NCI-H446 (cell line): ENCODE data around the gene LRFN4.

ENCODE experiments used
- DNase-seq, 2 experiments: peaks; one replicate each; lab custom pipeline; 2025; lab: John Stamatoyannopoulos, UW

Gene LRFN4

DNA sequence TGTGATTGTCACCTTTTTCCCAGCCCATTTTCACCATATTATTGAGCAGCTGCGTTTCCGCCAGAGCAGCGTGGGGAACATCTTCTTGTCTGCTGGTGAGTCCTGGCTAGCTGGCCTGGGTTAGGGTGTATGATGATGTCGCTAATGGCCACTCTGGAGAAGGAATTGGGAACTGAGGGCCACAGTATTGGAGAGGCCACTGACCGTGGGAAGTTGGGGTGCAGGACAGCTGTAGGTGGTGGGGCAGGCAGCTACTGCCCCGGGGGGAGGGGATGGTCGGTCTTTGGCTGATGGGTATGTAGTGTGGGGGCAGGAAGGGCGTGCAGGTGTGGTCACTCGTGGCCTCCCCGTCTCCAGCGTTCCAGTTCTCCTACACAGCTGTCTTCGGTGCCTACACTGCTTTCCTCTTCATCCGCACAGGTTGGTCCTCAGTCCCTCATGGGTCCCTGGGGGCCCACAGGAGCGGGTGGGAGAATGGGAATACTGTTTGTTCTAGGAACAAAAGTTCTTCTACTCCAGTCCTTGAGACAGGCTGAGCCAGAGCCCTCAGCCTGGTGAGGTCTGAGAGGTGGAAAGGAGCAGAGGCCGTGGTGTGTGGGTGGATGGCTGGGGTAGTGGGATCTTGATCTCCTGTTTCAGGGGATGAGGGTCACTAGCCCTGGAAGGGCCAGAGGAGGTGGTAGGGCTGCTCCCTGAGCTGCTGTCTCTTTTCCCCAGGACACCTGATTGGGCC is 11.6 kb upstream of the LRFN4 start:
- no peak for DNase-seq

DNA sequence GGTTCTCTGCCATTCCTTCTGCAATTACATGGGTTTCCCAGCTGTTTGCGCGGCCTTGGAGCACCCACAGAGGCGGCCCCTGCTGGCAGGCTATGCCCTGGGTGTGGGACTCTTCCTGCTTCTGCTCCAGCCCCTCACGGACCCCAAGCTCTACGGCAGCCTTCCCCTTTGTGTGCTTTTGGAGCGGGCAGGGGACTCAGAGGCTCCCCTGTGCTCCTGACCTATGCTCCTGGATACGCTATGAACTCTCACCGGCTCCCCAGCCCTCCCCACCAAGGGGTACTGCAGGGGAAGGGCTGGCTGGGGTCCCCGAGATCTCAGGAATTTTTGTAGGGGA is 11.0 kb upstream of the LRFN4 start:
- DNase-seq = no peak

DNA sequence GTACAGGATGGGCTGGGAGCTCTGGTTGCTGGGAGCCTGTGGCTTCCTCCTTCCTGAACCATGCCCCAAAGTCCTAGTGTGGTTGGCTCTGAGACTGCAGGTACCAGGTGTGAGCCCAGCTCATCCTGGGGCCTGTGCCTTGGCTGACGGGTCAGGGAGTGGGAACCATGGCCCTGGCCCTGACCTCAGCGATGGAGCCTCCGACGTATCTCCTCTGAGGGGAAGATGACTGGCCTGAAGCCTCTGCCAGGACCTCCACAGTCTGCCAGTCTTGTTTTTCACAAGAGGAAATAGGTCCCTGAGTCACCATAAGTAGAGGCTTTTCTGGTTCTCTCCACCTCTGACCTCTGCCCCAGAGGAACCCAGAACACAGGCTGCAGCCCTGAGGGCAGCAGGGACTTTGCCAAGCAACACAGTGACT is 10.2 kb upstream of the LRFN4 start:
- no peak for DNase-seq

DNA sequence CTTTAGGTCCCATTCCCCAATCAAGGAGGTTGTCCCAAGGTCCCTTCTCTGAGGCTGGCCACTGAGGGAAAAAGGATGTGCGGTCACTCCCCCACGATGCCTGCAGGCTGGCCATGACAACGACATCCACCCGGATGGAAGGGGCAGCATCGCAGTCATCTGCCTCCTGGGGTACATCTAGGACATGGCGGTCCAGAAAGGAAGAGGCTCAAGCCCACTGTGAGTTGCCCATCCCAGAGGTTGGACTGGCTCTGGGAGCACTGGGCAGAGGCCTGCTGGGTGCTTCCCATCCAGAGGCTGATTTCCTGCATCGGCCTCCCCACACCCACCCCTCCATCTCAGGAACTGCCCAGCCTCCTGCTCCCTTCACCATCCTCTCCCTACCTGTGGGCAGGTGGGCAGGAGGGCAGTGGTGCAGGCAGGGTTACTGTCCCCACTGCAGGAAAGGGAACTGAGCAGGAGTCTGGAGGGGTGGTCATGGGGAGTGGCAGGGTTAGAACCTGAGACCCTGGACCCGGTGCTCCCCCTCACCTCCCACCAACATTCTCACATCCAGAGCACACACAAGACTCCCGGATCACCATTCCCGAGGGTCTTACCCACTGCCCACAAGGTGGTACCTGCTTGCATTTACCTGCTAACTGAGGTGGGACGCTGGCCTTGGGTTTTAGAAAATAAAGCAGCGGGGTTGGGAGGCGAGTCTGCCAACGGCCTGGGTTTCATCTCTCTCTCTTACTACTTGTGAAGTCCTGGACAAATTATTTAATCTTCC is 9.2 kb upstream of the LRFN4 start:
- DNase-seq = no peak

DNA sequence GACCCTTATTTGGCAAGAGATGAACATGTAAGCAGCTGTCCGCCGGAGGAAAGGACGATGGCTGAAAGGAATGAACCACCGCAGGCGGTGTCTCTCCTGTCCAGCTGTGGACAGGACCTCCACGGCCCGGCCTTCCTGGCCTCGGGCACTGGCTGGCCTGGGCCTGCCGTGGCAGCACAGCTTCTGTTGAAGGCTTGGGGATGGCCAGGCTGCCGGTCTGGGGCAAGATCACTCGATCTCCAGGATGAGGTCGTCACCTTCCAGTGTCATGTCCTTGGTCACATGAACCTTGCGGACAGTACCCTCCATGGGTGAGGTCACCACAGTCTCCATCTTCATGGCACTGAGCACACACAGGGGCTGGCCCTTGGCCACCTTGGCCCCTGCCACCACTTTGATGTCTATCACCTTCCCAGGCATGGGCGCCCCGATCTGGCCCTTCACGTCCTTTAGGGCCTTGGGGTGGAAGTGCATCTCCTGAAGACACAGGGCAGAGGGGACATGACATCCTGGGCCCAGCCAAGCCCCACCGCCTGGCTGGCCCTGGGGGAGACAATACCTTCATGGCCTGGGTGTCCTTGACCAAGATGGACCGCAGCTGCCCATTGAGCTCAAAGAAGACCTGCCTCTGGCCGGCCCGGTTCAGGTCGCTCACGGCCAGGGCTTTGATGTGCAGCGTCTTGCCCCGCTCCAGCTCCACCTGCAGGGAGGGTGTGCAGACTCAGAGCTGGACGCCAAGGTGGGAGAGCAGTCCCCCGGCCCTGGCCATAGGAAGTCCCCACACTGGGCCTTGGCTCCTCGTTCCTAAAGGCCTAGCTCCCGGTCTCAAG is 8.0 kb upstream of the LRFN4 start:
- no peak for DNase-seq

DNA sequence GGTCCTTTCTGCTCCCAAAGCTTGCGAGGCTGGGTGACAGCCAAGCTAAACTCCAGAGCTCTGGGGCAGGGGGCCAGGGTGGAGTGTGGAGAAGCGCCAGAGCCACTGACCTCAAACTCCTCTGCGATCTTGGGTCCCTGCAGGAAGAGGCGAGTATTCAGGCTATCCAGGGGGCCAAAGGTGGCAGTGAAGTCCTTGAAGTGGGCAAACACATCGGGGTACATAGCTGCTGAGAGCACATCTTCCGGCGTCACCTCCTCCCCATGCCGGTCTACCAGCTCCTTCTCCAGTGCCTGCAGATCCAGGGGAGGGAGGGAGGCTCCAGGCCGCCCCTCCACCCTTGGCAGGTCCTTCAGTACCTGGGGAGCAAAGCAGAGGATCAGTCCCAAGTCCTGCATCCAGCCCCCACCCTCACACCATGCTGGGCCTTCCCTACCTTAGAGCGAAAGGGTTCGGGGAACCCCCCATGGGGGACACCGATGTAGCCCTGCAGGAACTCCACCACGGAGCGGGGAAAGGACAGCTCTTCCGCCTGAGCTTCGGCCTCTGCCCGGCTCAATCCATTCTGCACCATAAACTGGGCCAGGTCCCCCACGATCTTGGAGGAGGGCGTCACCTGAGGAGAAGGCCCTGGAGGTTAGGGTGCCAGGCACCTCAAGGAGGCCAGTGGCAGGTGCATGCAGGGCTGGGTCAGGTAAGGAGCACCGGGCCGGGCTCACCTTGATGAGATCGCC is 7.2 kb upstream of the LRFN4 start:
- DNase-seq = no peak

DNA sequence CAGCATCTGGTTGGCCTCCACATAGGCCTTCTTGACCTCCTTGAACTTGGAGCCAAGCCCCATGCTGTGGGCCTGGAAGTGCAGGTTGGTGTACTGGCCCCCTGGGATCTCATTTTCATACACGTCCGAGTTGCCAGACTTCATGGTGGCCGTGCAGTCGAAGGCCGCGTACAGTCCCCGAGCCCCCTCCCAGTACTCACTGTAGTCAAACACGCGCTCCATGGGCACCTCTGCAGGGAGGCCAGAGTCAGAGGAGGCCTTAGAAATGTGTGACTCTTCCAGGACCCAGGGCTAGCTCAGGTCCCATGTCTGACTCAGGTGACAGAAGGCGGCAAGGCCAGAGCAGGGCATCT is 6.7 kb upstream of the LRFN4 start:
- DNase-seq = no peak

DNA sequence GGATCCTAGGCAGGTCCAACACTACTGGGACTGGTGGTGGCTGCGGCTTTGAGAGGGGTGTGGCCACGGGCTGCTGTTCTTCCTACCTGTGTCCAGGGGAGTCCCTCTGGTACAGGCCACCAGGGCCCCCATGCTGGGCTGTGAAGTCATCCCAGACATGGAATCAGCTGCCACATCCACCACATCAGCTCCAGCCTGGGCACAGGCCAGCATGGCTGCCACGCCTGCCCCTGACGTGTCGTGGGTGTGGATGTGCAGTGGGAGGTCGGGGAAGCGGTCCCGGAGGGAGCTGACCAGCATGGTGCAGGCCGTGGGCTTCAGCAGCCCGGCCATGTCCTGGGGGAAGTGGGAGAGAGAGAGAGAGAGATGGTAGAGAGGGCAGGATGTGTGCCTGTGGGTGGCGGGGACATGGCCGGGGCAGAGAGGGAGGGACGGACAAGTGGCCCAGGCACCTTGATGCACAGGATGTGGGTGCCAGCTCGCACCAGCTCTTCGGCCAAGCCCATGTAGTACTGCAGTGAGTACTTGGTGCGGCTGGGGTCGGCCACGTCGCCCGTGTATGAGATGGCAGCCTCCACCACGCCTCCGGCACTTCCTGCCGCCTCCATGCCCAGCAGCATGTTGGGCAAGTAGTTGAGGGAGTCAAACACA is 6.2 kb upstream of the LRFN4 start:
- no peak for DNase-seq

DNA sequence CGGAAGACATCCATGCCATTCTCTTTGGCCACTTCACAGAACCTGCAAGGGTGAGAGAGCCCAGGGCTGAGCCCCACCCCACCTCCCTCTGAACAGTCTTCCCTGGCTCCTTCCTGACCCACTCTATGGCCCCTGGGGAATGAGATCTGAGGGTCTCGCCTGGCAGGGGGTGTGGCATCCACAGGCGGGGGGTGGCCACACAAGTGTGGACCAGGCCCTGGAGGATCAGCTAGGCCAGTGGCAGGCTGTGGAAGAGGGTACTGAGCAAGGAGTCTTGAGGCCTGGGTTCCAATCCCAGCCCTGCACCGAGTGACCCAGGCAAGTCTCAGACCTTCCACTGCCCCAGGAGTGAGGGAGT is 5.6 kb upstream of the LRFN4 start:
- no peak for DNase-seq

DNA sequence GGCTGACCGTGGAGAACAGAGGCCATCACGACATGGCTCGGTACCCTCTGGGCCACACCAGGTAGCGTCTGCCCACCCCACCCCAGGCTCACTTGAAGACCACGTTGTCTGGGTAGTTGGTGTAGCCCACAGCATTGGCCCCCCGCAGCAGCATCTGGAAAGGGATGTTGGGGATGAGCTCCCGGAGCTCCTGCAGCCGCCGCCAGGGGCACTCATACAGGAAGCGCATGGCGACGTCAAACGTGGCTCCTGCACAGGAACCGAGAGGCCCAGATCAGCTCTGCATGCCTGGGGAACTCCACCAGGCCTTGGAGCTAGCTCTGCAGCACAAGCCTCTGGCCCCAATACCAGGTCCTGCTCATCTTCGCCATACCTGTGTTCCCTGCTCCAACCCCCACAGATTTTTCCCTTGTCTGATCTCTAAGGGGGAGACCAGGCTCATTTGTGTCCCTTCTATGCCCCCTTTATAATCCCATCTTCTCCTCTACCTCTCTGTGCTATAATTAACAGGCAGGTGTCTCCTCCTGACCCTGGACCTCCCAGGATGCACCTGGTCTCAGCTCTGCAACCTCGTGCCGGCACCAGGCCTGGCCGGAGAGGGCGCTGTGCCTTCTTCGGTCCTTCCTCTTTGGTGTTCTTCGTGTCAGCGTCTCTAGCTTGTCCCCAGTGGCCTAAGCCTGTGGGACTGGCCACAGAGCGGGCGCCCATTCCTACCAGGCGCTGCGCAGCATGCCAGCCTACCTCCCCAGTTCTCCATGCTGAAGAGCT is 5.0 kb upstream of the LRFN4 start:
- DNase-seq = no peak

DNA sequence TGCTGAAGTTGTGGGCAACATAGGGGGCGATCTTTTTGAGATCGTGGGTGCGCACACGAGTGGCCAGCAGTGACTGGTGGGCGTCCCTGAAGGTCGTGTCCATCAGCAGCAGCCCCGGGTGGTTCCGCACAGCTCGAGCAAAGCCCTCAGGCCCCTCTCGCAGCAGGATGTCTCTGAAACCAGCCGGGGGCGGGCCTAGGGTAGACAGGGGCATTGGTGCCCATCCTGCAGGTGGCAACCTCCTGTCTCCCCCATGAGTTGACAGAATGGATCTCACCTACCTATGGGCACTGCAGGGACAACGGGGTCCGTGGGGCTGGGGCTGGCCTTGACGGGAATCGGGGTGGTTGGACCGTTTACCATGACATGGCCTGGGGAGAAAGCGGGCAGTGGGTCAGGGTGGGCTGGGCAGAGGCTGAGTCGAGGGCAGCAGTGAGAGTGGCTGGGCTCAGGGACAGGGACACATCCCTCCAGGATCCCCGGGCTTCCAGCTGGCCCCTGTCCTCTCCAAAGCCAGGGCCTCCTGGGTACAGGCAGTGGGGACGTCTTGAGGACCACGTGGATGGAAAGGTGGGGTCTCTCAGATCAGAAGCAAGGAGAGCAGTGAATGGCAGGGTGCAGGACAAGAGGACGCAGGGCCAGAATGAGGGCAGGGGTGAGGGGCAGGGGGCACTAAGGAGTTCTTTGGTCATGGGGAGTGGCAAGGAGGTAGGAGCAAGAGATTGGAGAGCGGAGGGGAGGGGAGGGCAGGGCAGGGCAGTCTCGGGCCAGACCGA is 4.2 kb upstream of the LRFN4 start:
- DNase-seq = no peak

DNA sequence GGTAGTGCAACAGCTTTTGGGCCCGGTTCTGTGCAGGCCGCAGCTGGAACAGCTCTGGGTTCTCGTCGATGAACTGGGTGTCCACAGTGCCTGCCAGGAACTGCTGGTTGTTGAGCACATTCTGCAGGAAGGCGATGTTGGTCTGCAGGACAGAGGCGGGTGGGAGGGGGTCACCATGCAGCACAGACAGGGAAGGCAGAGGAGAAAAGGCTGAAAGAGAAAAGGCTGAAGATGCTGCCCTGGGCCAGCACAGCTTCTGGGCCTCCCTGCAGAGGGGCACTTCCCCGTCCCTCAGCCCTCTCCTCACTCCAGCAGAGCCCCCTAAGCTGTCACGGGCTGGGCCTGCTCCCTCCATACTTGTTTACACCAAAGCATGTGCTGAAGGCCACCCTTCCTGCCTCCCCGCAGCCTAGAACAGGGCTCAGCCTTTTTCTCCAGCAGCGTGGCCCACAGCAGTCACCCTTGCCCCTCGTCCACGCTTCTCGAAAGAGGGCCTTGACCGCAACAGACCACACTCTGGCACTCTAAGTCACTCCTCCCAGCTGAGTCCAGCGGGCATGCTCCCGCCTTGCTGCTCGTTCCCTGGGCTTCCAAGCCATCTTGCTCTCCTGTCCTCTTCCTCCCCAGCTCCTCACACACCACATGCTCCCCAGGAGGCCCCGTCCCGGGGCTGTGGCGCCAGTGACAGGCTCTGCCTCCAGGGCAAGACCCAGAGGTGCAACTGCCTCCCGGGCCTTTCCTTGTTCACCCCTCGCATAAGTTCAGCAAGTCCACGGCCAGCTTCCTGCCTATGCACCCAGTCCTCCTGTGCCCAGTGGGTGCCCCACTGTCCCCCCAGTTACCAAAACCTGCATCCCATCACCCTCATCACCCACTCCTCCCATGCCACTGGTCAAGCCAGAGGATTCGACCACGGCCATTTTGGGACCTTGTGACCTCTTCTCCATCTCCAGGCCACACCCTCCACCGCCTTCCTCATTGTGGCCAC is 3.3 kb upstream of the LRFN4 start:
- no peak for DNase-seq

DNA sequence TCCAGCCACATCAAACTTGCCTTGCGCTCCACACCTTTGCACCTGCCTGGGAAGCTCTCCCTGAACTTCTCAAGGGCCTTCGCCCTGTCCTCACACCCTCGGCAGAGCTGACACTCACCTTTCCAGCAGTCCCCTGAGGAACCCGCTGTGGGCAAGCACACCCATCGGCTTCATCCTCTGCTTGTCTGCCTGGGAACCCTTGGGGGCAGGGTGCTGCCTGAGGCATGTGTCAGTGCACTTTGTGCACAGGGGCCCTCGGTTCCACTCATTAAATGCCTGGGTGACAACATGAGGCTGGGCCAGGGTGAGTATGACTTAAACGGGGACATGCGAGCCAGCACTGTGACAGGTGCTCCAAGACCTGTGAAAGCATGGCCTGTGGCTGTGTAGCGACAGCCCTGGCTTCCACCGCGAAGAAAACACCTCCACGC is 2.6 kb upstream of the LRFN4 start:
- no peak for DNase-seq

DNA sequence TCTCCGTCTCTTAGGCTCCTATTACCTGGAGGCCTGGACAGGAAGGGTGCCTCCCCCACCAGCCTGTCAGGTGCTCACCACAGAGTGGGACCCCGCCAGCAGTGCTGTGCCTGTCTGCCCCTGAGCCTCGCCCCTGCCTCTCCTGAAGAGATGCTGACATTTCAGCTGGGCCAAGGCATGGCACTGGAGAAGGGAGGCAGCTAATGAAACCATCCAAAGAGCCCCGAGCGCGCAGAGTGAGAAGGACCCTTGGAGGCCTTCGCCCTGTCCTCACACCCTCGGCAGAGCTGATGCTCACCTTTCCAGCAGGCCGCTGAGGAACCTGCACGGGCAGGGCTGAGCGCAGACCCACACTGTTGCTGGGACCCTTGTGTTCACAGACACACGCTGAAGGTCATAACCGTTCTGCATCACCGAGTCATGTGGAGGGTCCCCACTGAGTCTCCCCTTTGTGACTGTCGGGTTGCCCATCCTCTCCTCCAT is 2.1 kb upstream of the LRFN4 start:
- no peak for DNase-seq

DNA sequence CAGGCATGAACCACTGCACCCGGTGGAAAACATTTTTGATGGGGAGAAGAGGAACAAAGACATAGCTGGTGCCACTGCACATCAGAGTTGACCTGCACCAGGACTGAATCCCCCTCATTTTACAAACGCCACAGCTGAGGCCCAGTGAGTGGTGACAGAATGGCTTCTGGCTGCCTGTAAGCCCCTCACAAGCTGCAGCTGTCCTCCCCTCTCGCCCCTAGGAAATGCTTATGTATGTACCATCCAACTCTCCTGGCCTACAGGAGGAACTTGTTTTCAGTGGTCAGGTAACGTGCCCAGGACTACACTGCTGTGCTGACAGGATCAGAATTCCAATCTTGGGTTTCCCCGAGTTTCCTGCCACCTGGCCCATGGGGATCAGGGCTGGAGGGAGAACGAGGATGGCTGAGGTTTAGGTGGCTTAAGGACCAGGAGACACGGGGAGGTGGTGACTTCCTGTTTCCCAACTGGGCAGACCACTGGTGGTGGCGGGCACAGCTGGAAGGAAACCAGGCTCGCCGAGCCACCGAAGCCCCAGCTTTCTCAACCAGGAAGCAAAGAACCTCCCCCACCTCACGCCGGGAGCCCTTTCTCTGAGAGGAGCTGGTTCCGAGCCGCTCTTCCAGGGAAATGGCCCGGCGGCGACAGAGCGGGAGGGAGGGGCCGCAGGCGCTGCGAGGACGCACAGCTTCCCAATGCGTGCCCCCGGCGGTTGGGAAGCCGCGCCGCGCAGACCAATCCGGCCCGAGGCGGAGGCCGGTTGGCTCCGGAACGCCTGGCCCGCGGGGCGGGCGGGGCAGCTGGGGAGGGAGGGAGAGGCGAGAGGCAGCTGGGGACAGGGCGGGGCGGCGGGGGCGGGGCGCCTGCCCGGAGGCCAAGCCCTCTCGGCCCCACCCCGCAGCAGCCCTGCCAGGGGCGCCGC is 1.0 kb upstream of the LRFN4 start:
- peak; percentile 76 to 95 for DNase-seq

DNA sequence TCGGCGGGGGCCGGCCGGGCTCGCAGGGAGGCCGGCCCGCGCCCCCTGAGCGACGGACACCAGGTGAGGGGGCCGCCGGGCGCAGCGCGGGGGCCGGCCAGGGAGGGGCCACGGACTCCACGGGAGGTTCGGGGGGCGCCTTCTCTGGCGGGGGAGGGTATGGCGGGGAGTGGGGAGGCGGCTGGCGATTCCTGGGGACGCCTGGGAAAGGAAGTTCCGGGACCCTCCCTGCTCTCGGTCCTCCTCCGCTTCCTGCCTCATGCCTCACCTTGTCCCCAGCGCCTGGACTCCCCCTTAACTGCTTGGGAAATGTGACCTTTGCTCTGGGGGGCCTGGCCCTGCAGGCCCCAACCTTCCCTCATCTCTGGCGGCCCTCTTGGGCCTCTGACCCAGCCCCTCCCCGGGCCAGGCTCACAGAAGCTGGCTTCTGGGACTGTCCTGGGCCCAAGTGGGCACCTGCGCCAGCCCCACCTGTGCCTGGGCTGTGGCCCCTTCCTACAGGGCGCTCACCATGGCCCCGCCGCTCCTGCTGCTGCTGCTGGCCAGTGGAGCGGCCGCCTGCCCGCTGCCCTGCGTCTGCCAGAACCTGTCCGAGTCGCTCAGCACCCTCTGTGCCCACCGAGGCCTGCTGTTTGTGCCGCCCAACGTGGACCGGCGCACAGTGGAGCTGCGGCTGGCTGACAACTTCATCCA is 516 bp downstream of the LRFN4 start:
- no peak for DNase-seq

DNA sequence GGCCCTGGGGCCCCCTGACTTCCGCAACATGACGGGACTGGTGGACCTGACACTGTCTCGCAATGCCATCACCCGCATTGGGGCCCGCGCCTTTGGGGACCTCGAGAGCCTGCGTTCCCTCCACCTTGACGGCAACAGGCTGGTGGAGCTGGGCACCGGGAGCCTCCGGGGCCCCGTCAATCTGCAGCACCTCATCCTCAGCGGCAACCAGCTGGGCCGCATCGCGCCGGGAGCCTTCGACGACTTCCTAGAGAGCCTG is 992 bp downstream of the LRFN4 start:
- DNase-seq = no peak
